HCT116 (cell line): ENCODE data around the gene SLC66A2. TPM values are rescaled to one million over a fixed set of nuclear protein-coding genes. Genes with fewer than 3 reads are reported as not detected.

ENCODE experiments used
- ATAC-seq: fragments of 200-7000 bp; cut with Tn5 transposase; 2 replicates; pipeline ENCODE4 v1.9.1; 2020; ENCODE audit warnings: mild to moderate bottlenecking, moderate library complexity
- BruUV-seq: library from RNA; stranded (reverse); fragments of 400-500 nt; replicated peaks from 2 replicates; lab custom pipeline; 2021; lab: Mats Ljungman, UMichigan
- CTCF ChIA-PET: fragments of 300-600 bp; sonication (Branson Sonifier 250); formaldehyde crosslinking; loops from one replicate; lab custom pipeline; 2021; ENCODE audit warnings: antibody characterized with exemption; lab: Charles Lee
- POLR2A ChIA-PET: fragments of 300-600, 350-600 bp; sonication (Branson Sonifier 250); formaldehyde crosslinking; loops from one replicate; lab custom pipeline; 2021; ENCODE audit warnings: antibody characterized with exemption; lab: Charles Lee
- RAD21 ChIA-PET, 2 experiments: fragments of 300-600 bp; sonication (Branson Sonifier 250); formaldehyde crosslinking; loops; one replicate each; lab custom pipeline; 2023; ENCODE audit warnings: low total read pairs in 2 of 2; ENCODE audit not compliant: uncharacterized antibody in 2 of 2, unreplicated experiment in 2 of 2, low non-redundant PET in 1 of 2; lab: Charles Lee
- DNase-seq: peaks from one replicate; pipeline ENCODE4 v3.0.0-alpha.2; 2010; ENCODE audit warnings: low read depth, low spot score
- H2AFZ ChIP-seq: fragments of 200-600 bp; shearing (Covaris generic), sonication (generic); 2 replicates; pipeline ENCODE4 v1.6.1; 2017; ENCODE audit warnings: low read depth, mixed run types, mixed read lengths, antibody characterized with exemption, low read length; ENCODE audit not compliant: poor library complexity, severe bottlenecking
- H3K27ac ChIP-seq: 2 replicates; pipeline ENCODE4 v1.5.1; 2012; ENCODE audit warnings: low read depth, low read length
- H3K27me3 ChIP-seq: fragments of 200-600 bp; sonication (generic); 2 replicates; pipeline ENCODE4 v1.6.1; 2016; ENCODE audit warnings: mixed run types, low read length, mixed read lengths; ENCODE audit not compliant: insufficient read depth
- H3K36me3 ChIP-seq, 2 experiments: fragments of 200-500 bp in 1 of 2; fragments of 200-600 bp in 1 of 2; sonication (Bioruptor generic) in 1 of 2; sonication (generic) in 1 of 2; 2 replicates each; pipeline versions ENCODE4 v1.5.1 to v1.6.1; 2014 to 2016; ENCODE audit warnings: low read length in 2 of 2, inconsistent platforms in 1 of 2, mixed read lengths in 1 of 2, mixed run types in 1 of 2; ENCODE audit not compliant: insufficient read depth in 2 of 2, control insufficient read depth in 1 of 2
- H3K4me1 ChIP-seq, 2 experiments: fragments of 200-600 bp in 1 of 2; sonication (generic) in 1 of 2; 2 replicates each; pipeline versions ENCODE4 v1.5.1 to v1.6.1; 2012 to 2017; ENCODE audit warnings: low read length in 2 of 2, inconsistent platforms in 1 of 2, mild to moderate bottlenecking in 1 of 2, mixed read lengths in 1 of 2, mixed run types in 1 of 2, moderate library complexity in 1 of 2; ENCODE audit not compliant: insufficient read depth in 2 of 2, control insufficient read depth in 1 of 2
- H3K4me2 ChIP-seq: fragments of 200-600 bp; sonication (generic); 2 replicates; pipeline ENCODE4 v1.6.1; 2017; ENCODE audit warnings: mixed run types, low read length, mixed read lengths
- H3K4me3 ChIP-seq, 2 experiments: fragments of 200-600 bp in 1 of 2; sonication (generic) in 1 of 2; replicated peaks in 1 of 2; 2 replicates each; pipeline ENCODE4 v1.5.1; 2011 to 2016; ENCODE audit warnings: low read length in 2 of 2, control low read depth in 1 of 2, low read depth in 1 of 2, mild to moderate bottlenecking in 1 of 2, mixed read lengths in 1 of 2, mixed run types in 1 of 2
- H3K79me2 ChIP-seq: fragments of 200-600 bp; sonication (generic); 2 replicates; pipeline ENCODE4 v1.6.1; 2017; ENCODE audit warnings: mild to moderate bottlenecking, mixed run types, low read length, moderate library complexity, mixed read lengths; ENCODE audit not compliant: insufficient read depth
- H3K9ac ChIP-seq: fragments of 200-600 bp; sonication (generic); 2 replicates; pipeline ENCODE4 v1.6.1; 2016; ENCODE audit warnings: low read length, mixed read lengths
- H3K9me2 ChIP-seq: fragments of 200-600 bp; sonication (generic), shearing (Covaris generic); 2 replicates; pipeline ENCODE4 v1.6.1; 2017; ENCODE audit warnings: mixed run types, mild to moderate bottlenecking, moderate library complexity; ENCODE audit not compliant: insufficient read depth
- H3K9me3 ChIP-seq, 2 experiments: fragments of 200-500 bp in 1 of 2; fragments of 200-600 bp in 1 of 2; sonication (Bioruptor generic) in 1 of 2; sonication (generic) in 1 of 2; 2 replicates each; pipeline ENCODE4 v1.6.1; 2014 to 2017; ENCODE audit warnings: low read length in 2 of 2, mixed read lengths in 2 of 2, inconsistent platforms in 1 of 2, low read depth in 1 of 2, mild to moderate bottlenecking in 1 of 2, mixed run types in 1 of 2, moderate library complexity in 1 of 2; ENCODE audit not compliant: control insufficient read depth in 1 of 2, insufficient read depth in 1 of 2
- H4K20me1 ChIP-seq: fragments of 200-600 bp; sonication (generic), shearing (Covaris generic); 2 replicates; pipeline ENCODE4 v1.6.1; 2017; ENCODE audit warnings: mixed run types, mild to moderate bottlenecking, moderate library complexity; ENCODE audit not compliant: insufficient read depth
- CBX3 ChIP-seq: IDR thresholded peaks from 2 replicates; pipeline ENCODE4 v1.6.1; 2012; ENCODE audit warnings: low read depth
- EGR1 ChIP-seq: IDR thresholded peaks from 2 replicates; pipeline ENCODE4 v1.6.1; 2012; ENCODE audit warnings: low read depth
- EZH2 ChIP-seq: fragments of 200-600 bp; sonication (generic); IDR thresholded peaks from 2 replicates; pipeline ENCODE4 v1.6.1; 2017; ENCODE audit warnings: antibody characterized with exemption, mixed run types
- FOSL1 ChIP-seq: IDR thresholded peaks from 2 replicates; pipeline ENCODE4 v1.6.1; 2012; ENCODE audit warnings: low read depth
- JUND ChIP-seq: IDR thresholded peaks from 2 replicates; pipeline ENCODE4 v1.6.1; 2012
- POLR2A ChIP-seq: IDR thresholded peaks from 2 replicates; pipeline ENCODE4 v1.7.0; 2011; ENCODE audit warnings: borderline replicate concordance; ENCODE audit not compliant: insufficient read depth, insufficient read length; ENCODE audit errors: extremely low read depth
- RAD21 ChIP-seq: IDR thresholded peaks from 2 replicates; pipeline ENCODE4 v1.6.1; 2012; ENCODE audit warnings: low read depth, mild to moderate bottlenecking
- SRF ChIP-seq: IDR thresholded peaks from 2 replicates; pipeline ENCODE4 v1.6.1; 2012; ENCODE audit warnings: low read depth
- ZFX ChIP-seq: fragments of 450-650 bp; IDR thresholded peaks from 2 replicates; pipeline ENCODE4 v1.6.1; 2017
- ZNF274 ChIP-seq: fragments of 200-500 bp; sonication (Bioruptor generic); IDR thresholded peaks from 2 replicates; pipeline ENCODE4 v1.6.1; 2014; ENCODE audit warnings: mild to moderate bottlenecking, low read depth, low read length, inconsistent platforms
- intact Hi-C: fragments of 100-400 bp; cut with micrococcal nuclease; formaldehyde crosslinking; loops from 2 replicates; pipeline ENCODE4 v1.10.0; 2022
- total RNA-seq: library from RNA; stranded (reverse); gene quantifications from one replicate; pipeline ENCODE4 v1.2.1, GENCODE V29; 2021; ENCODE audit not compliant: unreplicated experiment
- TF ChIP-seq, protein P1 (sequence below): IDR thresholded peaks from 2 replicates; pipeline ENCODE4 v1.6.1; 2011; ENCODE audit warnings: mild to moderate bottlenecking, low read length, moderate library complexity; ENCODE audit not compliant: insufficient replicate concordance; ENCODE audit errors: extremely low read depth
- TF ChIP-seq, protein P2 (sequence below): IDR thresholded peaks from 2 replicates; pipeline ENCODE4 v1.6.1; 2012; ENCODE audit warnings: low read depth

SLC66A2 gene
- total RNA-seq, 1 experiment from 2014 or later, result 44.9 TPM

DNA sequence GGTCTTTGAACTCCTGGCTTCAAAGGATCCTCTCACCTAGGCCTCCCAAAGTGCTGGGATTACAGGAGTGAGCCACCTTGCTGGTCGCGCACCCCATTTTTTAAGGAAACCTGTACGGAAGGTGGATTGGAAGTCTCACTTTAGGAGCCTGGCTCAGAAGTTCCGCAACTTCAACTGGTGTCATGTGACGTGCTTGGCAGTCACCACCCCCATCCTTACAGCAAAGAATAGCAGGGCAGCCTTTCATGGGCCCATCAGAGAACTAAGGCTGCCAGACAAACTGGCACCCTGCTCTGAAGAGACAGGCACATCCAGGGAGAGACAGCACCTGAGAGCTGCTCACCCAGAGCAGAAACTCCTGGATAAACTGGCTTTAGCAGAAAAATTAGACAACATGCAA, 3.3 kb upstream of the SLC66A2 start:
- CTCF ChIA-PET, result no interaction called here
- RAD21 ChIA-PET, result no interaction called here

More for the DNA sequence above, 3.3 kb upstream of the SLC66A2 start:
- peaks cover 3% of the 10 kb centered on the region; the same call in 1 of the 2 replicates for H4K20me1 ChIP-seq
- no peaks in the 10 kb centered on the region for H3K9me2 ChIP-seq
- H3K9ac ChIP-seq, result no peak overlapping the region
- ATAC-seq (no peak), DNase-seq (no peak)
- no peaks in the 10 kb centered on the region for H3K36me3 ChIP-seq
- no peak overlapping the region for H2AFZ ChIP-seq
- H3K4me1 ChIP-seq, result peaks cover 3 to 18% of the 10 kb centered on the region in 2 experiments; a peak in 2 of 4 replicates
- TF ChIP-seq FOSL1 (no peak), JUND (no peak), SRF (no peak), EZH2 (no peak), ZFX (no peak), RAD21 (no peak), CBX3 (no peak), POLR2A (no peak), EGR1 (no peak), ZNF274 (no peak)
- TF ChIP-seq, protein P1, sequence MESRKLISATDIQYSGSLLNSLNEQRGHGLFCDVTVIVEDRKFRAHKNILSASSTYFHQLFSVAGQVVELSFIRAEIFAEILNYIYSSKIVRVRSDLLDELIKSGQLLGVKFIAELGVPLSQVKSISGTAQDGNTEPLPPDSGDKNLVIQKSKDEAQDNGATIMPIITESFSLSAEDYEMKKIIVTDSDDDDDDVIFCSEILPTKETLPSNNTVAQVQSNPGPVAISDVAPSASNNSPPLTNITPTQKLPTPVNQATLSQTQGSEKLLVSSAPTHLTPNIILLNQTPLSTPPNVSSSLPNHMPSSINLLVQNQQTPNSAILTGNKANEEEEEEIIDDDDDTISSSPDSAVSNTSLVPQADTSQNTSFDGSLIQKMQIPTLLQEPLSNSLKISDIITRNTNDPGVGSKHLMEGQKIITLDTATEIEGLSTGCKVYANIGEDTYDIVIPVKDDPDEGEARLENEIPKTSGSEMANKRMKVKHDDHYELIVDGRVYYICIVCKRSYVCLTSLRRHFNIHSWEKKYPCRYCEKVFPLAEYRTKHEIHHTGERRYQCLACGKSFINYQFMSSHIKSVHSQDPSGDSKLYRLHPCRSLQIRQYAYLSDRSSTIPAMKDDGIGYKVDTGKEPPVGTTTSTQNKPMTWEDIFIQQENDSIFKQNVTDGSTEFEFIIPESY, result no peak
- TF ChIP-seq, protein P2, sequence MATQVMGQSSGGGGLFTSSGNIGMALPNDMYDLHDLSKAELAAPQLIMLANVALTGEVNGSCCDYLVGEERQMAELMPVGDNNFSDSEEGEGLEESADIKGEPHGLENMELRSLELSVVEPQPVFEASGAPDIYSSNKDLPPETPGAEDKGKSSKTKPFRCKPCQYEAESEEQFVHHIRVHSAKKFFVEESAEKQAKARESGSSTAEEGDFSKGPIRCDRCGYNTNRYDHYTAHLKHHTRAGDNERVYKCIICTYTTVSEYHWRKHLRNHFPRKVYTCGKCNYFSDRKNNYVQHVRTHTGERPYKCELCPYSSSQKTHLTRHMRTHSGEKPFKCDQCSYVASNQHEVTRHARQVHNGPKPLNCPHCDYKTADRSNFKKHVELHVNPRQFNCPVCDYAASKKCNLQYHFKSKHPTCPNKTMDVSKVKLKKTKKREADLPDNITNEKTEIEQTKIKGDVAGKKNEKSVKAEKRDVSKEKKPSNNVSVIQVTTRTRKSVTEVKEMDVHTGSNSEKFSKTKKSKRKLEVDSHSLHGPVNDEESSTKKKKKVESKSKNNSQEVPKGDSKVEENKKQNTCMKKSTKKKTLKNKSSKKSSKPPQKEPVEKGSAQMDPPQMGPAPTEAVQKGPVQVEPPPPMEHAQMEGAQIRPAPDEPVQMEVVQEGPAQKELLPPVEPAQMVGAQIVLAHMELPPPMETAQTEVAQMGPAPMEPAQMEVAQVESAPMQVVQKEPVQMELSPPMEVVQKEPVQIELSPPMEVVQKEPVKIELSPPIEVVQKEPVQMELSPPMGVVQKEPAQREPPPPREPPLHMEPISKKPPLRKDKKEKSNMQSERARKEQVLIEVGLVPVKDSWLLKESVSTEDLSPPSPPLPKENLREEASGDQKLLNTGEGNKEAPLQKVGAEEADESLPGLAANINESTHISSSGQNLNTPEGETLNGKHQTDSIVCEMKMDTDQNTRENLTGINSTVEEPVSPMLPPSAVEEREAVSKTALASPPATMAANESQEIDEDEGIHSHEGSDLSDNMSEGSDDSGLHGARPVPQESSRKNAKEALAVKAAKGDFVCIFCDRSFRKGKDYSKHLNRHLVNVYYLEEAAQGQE, result no peak
- H3K4me3 ChIP-seq, result no peak overlapping the region
- H3K9me3 ChIP-seq, result no peaks in the 10 kb centered on the region
- no peak overlapping the region for H3K4me2 ChIP-seq
- intact Hi-C loops, result no loop called here
- BruUV-seq, result no TSS peak
- H3K79me2 ChIP-seq, result peaks cover 13% of the 10 kb centered on the region
- H3K27me3 ChIP-seq, result no peaks in the 10 kb centered on the region
- POLR2A ChIA-PET, result no interaction called here
- H3K27ac ChIP-seq, result no peak overlapping the region
